ENCODE results near the gene PTPRG.

PTPRG gene

DNA sequence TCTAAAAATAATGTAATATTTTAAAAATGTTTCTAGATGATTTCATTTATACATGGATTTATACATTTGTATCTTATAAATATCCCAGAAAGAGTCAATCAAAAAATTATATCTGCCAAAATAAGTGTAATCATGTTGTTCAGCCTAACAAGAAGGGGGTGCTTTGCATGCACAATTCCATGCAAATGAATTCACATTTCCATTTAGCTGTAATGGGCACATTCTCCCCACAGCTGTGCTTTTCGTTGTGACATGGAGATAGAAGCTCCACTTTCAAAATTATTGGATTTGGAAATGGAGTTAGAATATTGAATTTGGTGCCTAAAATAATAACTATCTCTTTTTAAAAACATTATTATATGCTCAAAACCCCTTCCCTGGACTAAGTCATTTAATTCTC is 270.6 kb downstream of the PTPRG start:
- H3K4me2 ChIP-seq (ENCODE audit: low read length) = no peak overlapping the region
- H3K4me1 ChIP-seq (ENCODE audit: low read length) = no peaks in the 10 kb centered on the region
- no peak overlapping the region for H3K27ac ChIP-seq (ENCODE audit: low read length)
- H3K9me3 ChIP-seq (ENCODE audit: insufficient read depth, low read length) = no peaks in the 10 kb centered on the region
- H3K36me3 ChIP-seq (replicated peaks; ENCODE audit: low read depth, low read length) = no peaks in the 10 kb centered on the region
- no peak overlapping the region for H3K9ac ChIP-seq (ENCODE audit: low read length)
- no peaks in the 10 kb centered on the region for H4K20me1 ChIP-seq (ENCODE audit: insufficient read depth, low read length)
- no peak overlapping the region for H3K4me3 ChIP-seq (ENCODE audit: low read length)
- no peaks in the 10 kb centered on the region for H3K27me3 ChIP-seq (ENCODE audit: low read depth, low read length)
- no peak overlapping the region for H2AFZ ChIP-seq (ENCODE audit: low read depth, low read length)
- 0 out of 2 replicates have a peak, but pooled peaks cover 3% of the 10 kb centered on the region for H3K79me2 ChIP-seq (ENCODE audit: low read length)
- no peak for TF ChIP-seq EZH2phosphoT487 (IDR thresholded peaks at IDR 0.05; ENCODE audit: low read depth)
- TF ChIP-seq, protein P1, sequence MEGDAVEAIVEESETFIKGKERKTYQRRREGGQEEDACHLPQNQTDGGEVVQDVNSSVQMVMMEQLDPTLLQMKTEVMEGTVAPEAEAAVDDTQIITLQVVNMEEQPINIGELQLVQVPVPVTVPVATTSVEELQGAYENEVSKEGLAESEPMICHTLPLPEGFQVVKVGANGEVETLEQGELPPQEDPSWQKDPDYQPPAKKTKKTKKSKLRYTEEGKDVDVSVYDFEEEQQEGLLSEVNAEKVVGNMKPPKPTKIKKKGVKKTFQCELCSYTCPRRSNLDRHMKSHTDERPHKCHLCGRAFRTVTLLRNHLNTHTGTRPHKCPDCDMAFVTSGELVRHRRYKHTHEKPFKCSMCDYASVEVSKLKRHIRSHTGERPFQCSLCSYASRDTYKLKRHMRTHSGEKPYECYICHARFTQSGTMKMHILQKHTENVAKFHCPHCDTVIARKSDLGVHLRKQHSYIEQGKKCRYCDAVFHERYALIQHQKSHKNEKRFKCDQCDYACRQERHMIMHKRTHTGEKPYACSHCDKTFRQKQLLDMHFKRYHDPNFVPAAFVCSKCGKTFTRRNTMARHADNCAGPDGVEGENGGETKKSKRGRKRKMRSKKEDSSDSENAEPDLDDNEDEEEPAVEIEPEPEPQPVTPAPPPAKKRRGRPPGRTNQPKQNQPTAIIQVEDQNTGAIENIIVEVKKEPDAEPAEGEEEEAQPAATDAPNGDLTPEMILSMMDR (IDR thresholded peaks at IDR 0.05; ENCODE audit: low read depth, low read length) = no peak

DNA sequence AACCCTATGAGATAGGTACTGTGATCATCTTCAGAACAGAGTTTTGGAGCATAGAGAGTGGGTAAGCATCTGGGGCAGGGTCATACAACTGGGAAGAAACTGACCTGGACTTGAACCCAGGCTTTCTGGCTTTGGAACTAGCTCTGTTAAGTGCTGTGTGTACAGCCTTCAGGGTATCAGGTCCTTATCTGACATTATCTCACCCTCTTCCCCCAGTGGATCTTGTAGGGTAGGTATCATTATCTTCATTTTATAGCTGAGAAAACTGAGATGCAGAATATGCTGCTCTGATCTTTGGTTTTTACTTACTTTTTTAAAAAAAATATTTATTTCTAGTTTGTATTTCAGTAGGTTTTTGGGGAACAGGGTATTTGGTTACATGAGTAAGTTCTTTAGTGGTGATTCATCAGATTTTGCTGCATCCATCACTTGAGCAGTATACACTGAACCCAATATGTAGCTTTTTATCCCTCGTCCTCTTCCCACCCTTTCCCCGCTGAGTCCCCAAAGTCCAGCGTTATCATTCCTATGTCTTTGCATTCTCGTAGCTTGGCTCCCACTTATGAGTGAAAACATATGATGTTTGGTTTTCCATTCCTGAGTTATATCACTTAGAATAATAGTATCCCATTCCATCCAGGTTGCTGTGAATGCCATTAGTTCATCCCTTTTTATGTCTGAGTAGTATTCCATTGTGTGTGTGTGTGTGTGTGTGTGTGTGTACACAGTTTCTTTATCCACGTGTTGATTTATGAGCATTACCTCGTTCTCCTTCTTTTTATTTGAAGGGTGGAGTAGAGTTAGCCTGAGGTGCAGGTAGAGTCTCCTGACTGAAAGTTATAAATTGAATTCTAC is 271.2 kb downstream of the PTPRG start:
- H3K4me1 ChIP-seq (ENCODE audit: low read length) = no peaks in the 10 kb centered on the region

DNA sequence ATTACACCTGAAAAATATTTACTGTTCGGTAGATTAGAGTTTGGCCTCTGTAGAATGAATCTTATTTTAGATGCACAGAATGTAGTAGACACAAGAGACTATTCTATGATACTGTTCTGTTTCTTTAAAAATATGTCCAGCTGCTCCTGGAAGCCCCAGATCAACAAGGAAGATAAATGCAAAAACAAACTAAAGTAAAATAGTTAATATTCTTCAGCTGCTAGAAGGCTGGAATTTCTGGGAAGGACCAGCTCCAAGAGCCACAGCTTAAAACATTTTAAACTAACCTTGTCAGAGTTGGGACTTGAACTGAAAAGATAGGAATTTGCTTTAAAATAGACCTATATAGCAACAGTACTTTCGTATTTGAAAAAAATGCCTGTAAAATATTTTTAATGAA is 277.9 kb downstream of the PTPRG start:
- no peak overlapping the region for H3K4me2 ChIP-seq (ENCODE audit: low read length)
- H2AFZ ChIP-seq (ENCODE audit: low read depth, low read length) = no peak overlapping the region
- H4K20me1 ChIP-seq (ENCODE audit: insufficient read depth, low read length) = 0 out of 2 replicates have a peak, but pooled peaks cover 3% of the 10 kb centered on the region
- no peak overlapping the region for H3K9ac ChIP-seq (ENCODE audit: low read length)
- H3K79me2 ChIP-seq (ENCODE audit: low read length) = no peaks in the 10 kb centered on the region
- H3K36me3 ChIP-seq (replicated peaks; ENCODE audit: low read depth, low read length) = no peaks in the 10 kb centered on the region
- no peak for TF ChIP-seq EZH2phosphoT487 (IDR thresholded peaks at IDR 0.05; ENCODE audit: low read depth)
- TF ChIP-seq, protein P1 (IDR thresholded peaks at IDR 0.05; ENCODE audit: low read depth, low read length) = no peak
- H3K27ac ChIP-seq (ENCODE audit: low read length) = no peak overlapping the region
- no peak overlapping the region for H3K4me3 ChIP-seq (ENCODE audit: low read length)
- H3K27me3 ChIP-seq (ENCODE audit: low read depth, low read length) = no peaks in the 10 kb centered on the region
- peaks cover 17% of the 10 kb centered on the region for H3K4me1 ChIP-seq (ENCODE audit: low read length)
- H3K9me3 ChIP-seq (ENCODE audit: insufficient read depth, low read length) = no peaks in the 10 kb centered on the region

More for the DNA sequence above, 271.2 kb downstream of the PTPRG start:
- TF ChIP-seq EZH2phosphoT487 (IDR thresholded peaks at IDR 0.05; ENCODE audit: low read depth) = no peak
- Histone ChIP-seq H3K9ac (ENCODE audit: low read length) (no peak overlapping the region), H3K4me2 (ENCODE audit: low read length) (no peak overlapping the region), H3K9me3 (ENCODE audit: insufficient read depth, low read length) (no peaks in the 10 kb centered on the region), H3K4me3 (ENCODE audit: low read length) (no peak overlapping the region), H2AFZ (ENCODE audit: low read depth, low read length) (no peak overlapping the region), H3K36me3 (replicated peaks; ENCODE audit: low read depth, low read length) (no peaks in the 10 kb centered on the region), H3K79me2 (ENCODE audit: low read length) (0 out of 2 replicates have a peak, but pooled peaks cover 3% of the 10 kb centered on the region), H3K27me3 (ENCODE audit: low read depth, low read length) (no peaks in the 10 kb centered on the region), H3K27ac (ENCODE audit: low read length) (no peak overlapping the region), H4K20me1 (ENCODE audit: insufficient read depth, low read length) (0 out of 2 replicates have a peak, but pooled peaks cover 3% of the 10 kb centered on the region)

DNA sequence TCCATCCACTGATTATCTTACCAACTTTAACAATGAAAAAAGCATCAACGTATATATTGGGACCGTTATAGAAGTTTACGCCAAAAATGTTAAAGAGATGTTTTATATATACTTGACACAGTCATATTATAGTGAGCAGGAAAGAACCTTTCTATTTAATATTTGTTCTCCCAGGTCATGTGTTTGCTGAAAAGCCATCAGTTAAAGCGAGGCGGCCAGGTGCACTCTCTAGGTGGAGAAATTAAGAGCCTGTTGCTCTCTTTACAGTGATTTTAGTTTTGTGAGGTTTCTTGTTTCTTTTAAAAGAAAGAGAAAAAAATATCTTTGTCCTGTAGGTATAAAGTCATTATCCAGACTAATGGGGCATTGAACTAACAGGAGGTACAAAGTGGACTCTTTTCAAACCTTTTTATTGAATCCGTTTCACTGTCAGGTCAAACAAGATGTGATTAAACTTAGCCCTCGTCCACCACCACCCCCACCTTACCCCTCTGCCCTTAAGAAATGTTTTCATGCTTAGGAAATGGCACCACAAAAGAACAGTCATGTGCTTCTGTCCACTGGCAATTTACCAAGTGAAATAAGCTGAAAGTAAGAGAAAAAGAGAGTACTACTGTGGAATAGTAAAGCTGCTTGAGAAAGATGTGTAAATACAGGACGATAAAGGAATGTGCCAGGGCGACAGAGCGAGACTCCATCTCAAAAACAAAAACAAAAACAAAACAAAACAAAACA is 279.9 kb downstream of the PTPRG start:
- Histone ChIP-seq H4K20me1 (ENCODE audit: insufficient read depth, low read length) (0 out of 2 replicates have a peak, but pooled peaks cover 3% of the 10 kb centered on the region), H3K4me3 (ENCODE audit: low read length) (no peak overlapping the region), H3K27ac (ENCODE audit: low read length) (no peak overlapping the region), H3K9me3 (ENCODE audit: insufficient read depth, low read length) (no peaks in the 10 kb centered on the region), H3K4me2 (ENCODE audit: low read length) (no peak overlapping the region), H2AFZ (ENCODE audit: low read depth, low read length) (no peak overlapping the region), H3K4me1 (ENCODE audit: low read length) (peaks cover 17% of the 10 kb centered on the region), H3K27me3 (ENCODE audit: low read depth, low read length) (no peaks in the 10 kb centered on the region), H3K79me2 (ENCODE audit: low read length) (no peaks in the 10 kb centered on the region), H3K9ac (ENCODE audit: low read length) (no peak overlapping the region), H3K36me3 (replicated peaks; ENCODE audit: low read depth, low read length) (no peaks in the 10 kb centered on the region)
- TF ChIP-seq EZH2phosphoT487 (IDR thresholded peaks at IDR 0.05; ENCODE audit: low read depth) = no peak
- TF ChIP-seq, protein P1 (IDR thresholded peaks at IDR 0.05; ENCODE audit: low read depth, low read length) = no peak

Data from OCI-LY3 (cell line).